Keratinocyte (primary cell): ENCODE data around the gene LRRC41. TPM values are rescaled to one million over a fixed set of nuclear protein-coding genes. Genes with fewer than 3 reads are reported as not detected.
"Not testable (repeated sequence)": the region's sequence is repeated elsewhere in the genome, so short reads cannot be mapped to it uniquely, and the experiment has no call there.

Source experiments
- DNase-seq: peaks from one replicate; pipeline ENCODE4 v3.0.0-alpha.2; 2011; ENCODE audit warnings: low read depth, missing footprints, low spot score
- FAIRE-seq: peaks from 2 replicates; lab custom pipeline; 2011; peaks lifted over from hg19 to GRCh38; lab: Jason Lieb, UNC
- H2AFZ ChIP-seq: 2 replicates; pipeline ENCODE4 v1.6.0; 2012; ENCODE audit warnings: low read length, control low read depth, inconsistent platforms; ENCODE audit not compliant: control insufficient read depth
- H3K27ac ChIP-seq: 2 replicates; pipeline ENCODE4 v1.5.1; 2011; ENCODE audit warnings: low read length; ENCODE audit not compliant: control insufficient read depth, insufficient read depth
- H3K27me3 ChIP-seq: 3 replicates; pipeline ENCODE4 v1.6.0; 2011; ENCODE audit warnings: low read length; ENCODE audit not compliant: control insufficient read depth, insufficient read depth; ENCODE audit errors: extremely low read depth
- H3K36me3 ChIP-seq, 2 experiments: 2 replicates in 1 of 2; 3 replicates in 1 of 2; pipeline ENCODE4 v1.5.1; 2011; ENCODE audit warnings: low read length in 2 of 2, mild to moderate bottlenecking in 1 of 2; ENCODE audit not compliant: control insufficient read depth in 2 of 2, insufficient read depth in 2 of 2; ENCODE audit errors: extremely low read depth in 1 of 2
- H3K4me1 ChIP-seq: 3 replicates; pipeline ENCODE4 v1.5.1; 2011; ENCODE audit warnings: low read length; ENCODE audit not compliant: control insufficient read depth, insufficient read depth; ENCODE audit errors: extremely low read depth
- H3K4me2 ChIP-seq: 3 replicates; pipeline ENCODE4 v1.6.0; 2011; ENCODE audit warnings: low read depth, low read length; ENCODE audit not compliant: control insufficient read depth, insufficient read depth; ENCODE audit errors: extremely low read depth
- H3K4me3 ChIP-seq, 3 experiments: fragments of 200-600 bp in 1 of 3; sonication (generic) in 1 of 3; 2 replicates in 2 of 3; 3 replicates in 1 of 3; pipeline ENCODE4 v1.5.1; 2011 to 2016; ENCODE audit warnings: low read length in 3 of 3, mild to moderate bottlenecking in 3 of 3, control low read depth in 2 of 3, inconsistent platforms in 1 of 3, low read depth in 1 of 3, mixed read lengths in 1 of 3, mixed run types in 1 of 3, moderate library complexity in 1 of 3; ENCODE audit not compliant: control insufficient read depth in 2 of 3, insufficient read depth in 2 of 3; ENCODE audit errors: extremely low read depth in 1 of 3
- H3K79me2 ChIP-seq: 2 replicates; pipeline ENCODE4 v1.6.0; 2012; ENCODE audit warnings: low read length; ENCODE audit not compliant: control insufficient read depth, insufficient read depth
- H3K9ac ChIP-seq: 3 replicates; pipeline ENCODE4 v1.6.0; 2011; ENCODE audit warnings: low read length; ENCODE audit not compliant: control insufficient read depth, insufficient read depth; ENCODE audit errors: extremely low read depth
- H3K9me1 ChIP-seq: 3 replicates; pipeline ENCODE4 v1.6.0; 2011; ENCODE audit warnings: low read length; ENCODE audit not compliant: control insufficient read depth, insufficient read depth; ENCODE audit errors: extremely low read depth
- H3K9me3 ChIP-seq: 2 replicates; pipeline ENCODE4 v1.5.1; 2012; ENCODE audit warnings: low read depth, low read length; ENCODE audit not compliant: control insufficient read depth
- H4K20me1 ChIP-seq: 3 replicates; pipeline ENCODE4 v1.6.0; 2011; ENCODE audit warnings: low read length; ENCODE audit not compliant: control insufficient read depth, insufficient read depth; ENCODE audit errors: extremely low read depth
- EZH2 ChIP-seq: IDR thresholded peaks from one replicate; pipeline ENCODE4 v1.6.1; 2012; ENCODE audit warnings: inconsistent platforms, mild to moderate bottlenecking, low read length, moderate library complexity
- dilution Hi-C: fragments of 300-500 bp; cut with MboI; formaldehyde crosslinking; loops from one replicate; pipeline ENCODE4 v1.7.0; 2020; ENCODE audit warnings: low sequenced_read_pairs; ENCODE audit not compliant: extremely low pct_ligation_motif_present
- polyA plus RNA-seq, 5 experiments: library from polyadenylated mRNA; depleted of rRNA in 3 of 5; stranded (reverse) in 3 of 5; stranded (forward) in 1 of 5; unstranded in 1 of 5; fragments of >200 nt; gene quantifications; 1 replicate in 1 of 5; 2 replicates in 3 of 5; 3 replicates in 1 of 5; pipeline versions ENCODE4 v1.2.1 to v1.2.3, GENCODE V29; 2011 to 2012; ENCODE audit warnings: missing spikeins in 2 of 5, low read depth in 1 of 5, low replicate concordance in 1 of 5
- TF ChIP-seq, protein P1 (sequence below), 3 experiments: IDR thresholded peaks in 1 of 3; conservative IDR thresholded peaks in 1 of 3; optimal IDR thresholded peaks in 1 of 3; 2 replicates in 2 of 3; 3 replicates in 1 of 3; pipeline versions ENCODE3 to v1.5.1; 2011; ENCODE audit warnings: low read length in 3 of 3, mild to moderate bottlenecking in 3 of 3, moderate library complexity in 2 of 3, control low read depth in 1 of 3, inconsistent platforms in 1 of 3; ENCODE audit not compliant: insufficient read depth in 2 of 3; ENCODE audit errors: extremely low read depth in 1 of 3

The LRRC41 gene
- polyA plus RNA-seq, 1 donor (not counting 4 experiments of a cell fraction or from before 2014, with no cell fraction given): 51.2 TPM

DNA sequence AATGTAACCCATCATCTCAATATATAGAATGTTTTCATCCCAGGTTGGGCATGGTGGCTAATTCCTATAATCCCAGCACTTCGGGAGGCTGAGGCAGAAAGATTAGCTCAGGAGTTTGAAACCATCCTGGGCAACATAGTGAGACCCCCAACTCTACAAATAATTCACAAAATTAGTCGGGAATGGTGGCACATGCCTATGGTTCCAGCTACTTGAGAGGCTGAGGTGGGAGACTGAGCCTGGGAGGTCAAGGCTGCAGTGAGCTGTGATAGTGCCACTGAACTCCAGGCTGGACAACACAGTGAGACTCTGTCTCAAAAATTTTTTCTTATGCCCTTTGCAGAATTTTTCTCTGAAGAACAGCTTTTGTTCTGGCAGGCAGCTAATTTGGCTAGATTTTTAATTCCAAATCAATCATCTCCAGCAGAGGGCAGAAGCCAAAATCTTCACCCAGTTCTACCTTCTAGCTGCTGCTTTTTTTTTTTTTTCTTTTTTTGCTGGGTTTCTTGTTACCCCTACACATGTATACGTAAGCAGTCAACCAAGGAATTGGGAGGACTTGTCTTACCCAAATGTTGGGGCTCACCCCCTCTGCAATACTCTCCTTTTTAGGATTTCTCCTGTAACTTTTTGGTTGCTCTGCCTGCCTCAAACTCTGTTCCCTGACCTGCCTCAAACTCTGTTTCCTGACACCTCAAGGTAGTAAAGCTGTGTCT is 58.6 kb downstream of the LRRC41 start:
- Histone ChIP-seq H3K27me3 (no peaks in the 10 kb centered on the region), H3K9ac (no peak overlapping the region), H3K27ac (no peak overlapping the region), H3K4me2 (no peak overlapping the region), H3K36me3 (peaks cover 0 to under 1% of the 10 kb centered on the region in 2 experiments), H3K9me1 (no peaks in the 10 kb centered on the region), H3K9me3 (no peaks in the 10 kb centered on the region), H4K20me1 (no peaks in the 10 kb centered on the region), H3K4me1 (peaks cover 14% of the 10 kb centered on the region), H3K79me2 (peaks cover 15% of the 10 kb centered on the region), H2AFZ (peak overlapping the region; percentile 82), H3K4me3 (no peak overlapping the region)
- DNase-seq (no peak), FAIRE-seq (no peak)
- dilution Hi-C loops: no loop called here
- no peak for TF ChIP-seq EZH2
- TF ChIP-seq, protein P1, sequence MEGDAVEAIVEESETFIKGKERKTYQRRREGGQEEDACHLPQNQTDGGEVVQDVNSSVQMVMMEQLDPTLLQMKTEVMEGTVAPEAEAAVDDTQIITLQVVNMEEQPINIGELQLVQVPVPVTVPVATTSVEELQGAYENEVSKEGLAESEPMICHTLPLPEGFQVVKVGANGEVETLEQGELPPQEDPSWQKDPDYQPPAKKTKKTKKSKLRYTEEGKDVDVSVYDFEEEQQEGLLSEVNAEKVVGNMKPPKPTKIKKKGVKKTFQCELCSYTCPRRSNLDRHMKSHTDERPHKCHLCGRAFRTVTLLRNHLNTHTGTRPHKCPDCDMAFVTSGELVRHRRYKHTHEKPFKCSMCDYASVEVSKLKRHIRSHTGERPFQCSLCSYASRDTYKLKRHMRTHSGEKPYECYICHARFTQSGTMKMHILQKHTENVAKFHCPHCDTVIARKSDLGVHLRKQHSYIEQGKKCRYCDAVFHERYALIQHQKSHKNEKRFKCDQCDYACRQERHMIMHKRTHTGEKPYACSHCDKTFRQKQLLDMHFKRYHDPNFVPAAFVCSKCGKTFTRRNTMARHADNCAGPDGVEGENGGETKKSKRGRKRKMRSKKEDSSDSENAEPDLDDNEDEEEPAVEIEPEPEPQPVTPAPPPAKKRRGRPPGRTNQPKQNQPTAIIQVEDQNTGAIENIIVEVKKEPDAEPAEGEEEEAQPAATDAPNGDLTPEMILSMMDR (optimal IDR thresholded peaks at IDR 0.05 in 1 of 3, IDR thresholded peaks at IDR 0.05 in 1 of 3, conservative IDR thresholded peaks at IDR 0.05 in 1 of 3; ENCODE audit: extremely low read depth in 1 of 3, insufficient read depth in 2 of 3, low read length in 3 of 3): peak in 2 of 3 experiments; percentile 33 to 54

DNA sequence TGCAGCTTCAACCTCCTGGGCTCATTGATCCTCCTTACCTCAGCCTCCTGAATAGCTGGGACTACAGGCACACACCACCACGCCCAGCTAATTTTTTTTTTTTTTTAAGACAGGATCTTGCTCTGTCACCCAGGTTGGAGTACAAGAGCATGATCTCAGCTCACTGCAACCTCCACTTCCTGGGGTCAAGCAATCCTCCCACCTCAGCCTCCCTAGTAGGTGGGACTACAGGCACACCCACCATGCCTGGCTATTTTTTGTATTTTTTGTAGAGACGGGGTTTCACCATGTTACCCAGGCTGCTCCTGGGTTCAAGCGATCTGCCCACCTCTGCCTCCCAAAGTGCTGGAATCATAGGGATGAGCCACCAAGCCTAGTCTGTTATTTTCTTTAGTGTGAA is 59.6 kb downstream of the LRRC41 start:
- H3K9me1 ChIP-seq, H3K27me3 ChIP-seq, H3K36me3 ChIP-seq, H3K4me3 ChIP-seq, DNase-seq, dilution Hi-C loops, H3K9ac ChIP-seq, FAIRE-seq, H2AFZ ChIP-seq, H4K20me1 ChIP-seq, H3K4me1 ChIP-seq, H3K9me3 ChIP-seq, H3K27ac ChIP-seq, H3K79me2 ChIP-seq, H3K4me2 ChIP-seq: not testable (repeated sequence)

DNA sequence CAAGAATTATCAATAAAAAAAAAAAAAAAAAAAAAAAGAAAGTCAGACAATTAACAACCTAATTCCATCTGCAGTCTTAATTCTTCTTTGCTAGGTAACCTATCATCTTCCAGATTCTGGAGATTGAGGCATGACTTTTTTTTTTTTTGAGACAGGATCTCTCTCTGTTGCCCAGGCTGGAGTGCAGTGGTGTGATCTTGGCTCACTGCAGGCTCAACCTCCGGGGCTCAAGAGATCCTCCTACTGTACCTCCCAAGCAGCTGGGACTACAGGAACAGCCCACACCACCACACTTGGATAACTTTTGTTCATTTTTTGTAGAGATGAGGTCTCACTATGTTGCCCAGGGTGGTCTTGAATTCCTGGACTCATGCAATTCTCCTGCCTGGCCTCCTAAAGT is 60.5 kb downstream of the LRRC41 start:
- no peak for DNase-seq
- H3K27me3 ChIP-seq: no peaks in the 10 kb centered on the region
- TF ChIP-seq, protein P1 (optimal IDR thresholded peaks at IDR 0.05 in 1 of 3, IDR thresholded peaks at IDR 0.05 in 1 of 3, conservative IDR thresholded peaks at IDR 0.05 in 1 of 3; ENCODE audit: extremely low read depth in 1 of 3, insufficient read depth in 2 of 3, low read length in 3 of 3): no peak
- TF ChIP-seq EZH2: no peak
- H3K9me1 ChIP-seq: no peaks in the 10 kb centered on the region
- H3K4me1 ChIP-seq: no peaks in the 10 kb centered on the region
- no peak overlapping the region for H2AFZ ChIP-seq
- no peak overlapping the region for H3K4me2 ChIP-seq
- no peak overlapping the region for H3K4me3 ChIP-seq
- no peaks in the 10 kb centered on the region for H4K20me1 ChIP-seq
- H3K79me2 ChIP-seq: peaks cover under 1% of the 10 kb centered on the region
- no peak overlapping the region for H3K27ac ChIP-seq
- FAIRE-seq: no peak
- no peaks in the 10 kb centered on the region for H3K36me3 ChIP-seq
- H3K9me3 ChIP-seq: no peaks in the 10 kb centered on the region
- H3K9ac ChIP-seq: no peak overlapping the region
- dilution Hi-C loops: no loop called here

DNA sequence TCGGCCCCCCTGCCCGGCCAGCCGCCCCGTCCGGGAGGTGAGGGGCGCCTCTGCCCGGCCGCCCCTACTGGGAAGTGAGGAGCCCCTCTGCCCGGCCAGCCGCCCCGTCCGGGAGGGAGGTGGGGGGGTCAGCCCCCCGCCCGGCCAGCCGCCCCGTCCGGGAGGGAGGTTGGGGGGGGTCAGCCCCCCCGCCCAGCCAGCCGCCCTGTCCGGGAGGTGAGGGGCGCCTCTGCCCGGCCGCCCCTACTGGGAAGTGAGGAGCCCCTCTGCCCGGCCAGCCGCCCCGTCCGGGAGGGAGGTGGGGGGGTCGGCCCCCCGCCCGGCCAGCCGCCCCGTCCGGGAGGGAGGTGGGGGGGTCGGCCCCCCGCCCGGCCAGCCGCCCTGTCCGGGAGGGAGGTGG is 61.7 kb downstream of the LRRC41 start:
- H3K4me2 ChIP-seq, H2AFZ ChIP-seq, H3K4me1 ChIP-seq, H3K27ac ChIP-seq, H3K9ac ChIP-seq, H3K36me3 ChIP-seq, H3K79me2 ChIP-seq, H4K20me1 ChIP-seq, H3K9me1 ChIP-seq, H3K4me3 ChIP-seq, H3K9me3 ChIP-seq, DNase-seq, FAIRE-seq, dilution Hi-C loops, H3K27me3 ChIP-seq: not testable (repeated sequence)
